ENCODE results near the gene MDH1B. TPM values are rescaled to one million over a fixed set of nuclear protein-coding genes. Genes with fewer than 3 reads are reported as not detected.
"Not testable (repeated sequence)": the region's sequence is repeated elsewhere in the genome, so short reads cannot be mapped to it uniquely, and the experiment has no call there.

MDH1B gene
- 0.40 TPM for polyA plus RNA-seq (2013, experiment 1 of 2)
- polyA plus RNA-seq (2013, experiment 2 of 2): 0.42 TPM

- peak within 1 kb of the TSS in 1 of 2 experiments; percentile 91 for H3K23ac ChIP-seq (ENCODE audit: low read length in 2 of 2)
- H3K36me3 ChIP-seq (ENCODE audit: control insufficient read depth in 1 of 2, insufficient read depth in 2 of 2, low read depth in 1 of 2, low read length in 2 of 2): peaks cover 0 to 36% of the 10 kb centered on the region in 2 experiments
- H2AK5ac ChIP-seq (ENCODE audit: low read length, severe bottlenecking): no peak within 1 kb of the TSS
- H4K91ac ChIP-seq (ENCODE audit: low read length): peak within 1 kb of the TSS; percentile 81
- H2BK120ac ChIP-seq (ENCODE audit: low read depth, low read length): no peak within 1 kb of the TSS
- peak; percentile 98 for DNase-seq
- H3K4me3 ChIP-seq (ENCODE audit: insufficient read depth in 1 of 2, low read depth in 1 of 2, low read length in 2 of 2): peak within 1 kb of the TSS; percentile 74 to 98
- H3K14ac ChIP-seq (ENCODE audit: low read length in 2 of 2): peak within 1 kb of the TSS in 1 of 2 experiments; percentile 81
- H3K79me1 ChIP-seq (replicated peaks; ENCODE audit: low read length, poor library complexity, severe bottlenecking): peaks cover 15% of the 10 kb centered on the region
- peak within 1 kb of the TSS; percentile 92 for H4K8ac ChIP-seq (ENCODE audit: low read length)
- peak within 1 kb of the TSS; percentile 19 for H2BK5ac ChIP-seq (ENCODE audit: low read depth, low read length, poor library complexity, severe bottlenecking)
- WGBS: under 1% methylated on average over 46 of the region's 46 CpGs
- no peak within 1 kb of the TSS for H2BK12ac ChIP-seq (ENCODE audit: low read length in 2 of 2)
- peak within 1 kb of the TSS; percentile 71 for H3K4me2 ChIP-seq (ENCODE audit: low read length, poor library complexity, severe bottlenecking)
- H3K4ac ChIP-seq (ENCODE audit: low read depth in 1 of 2, low read length in 2 of 2): peak within 1 kb of the TSS; percentile 35 to 93
- H3K9ac ChIP-seq (ENCODE audit: low read length): peak within 1 kb of the TSS; percentile 100
- peaks cover 3% of the 10 kb centered on the region for H3K4me1 ChIP-seq (ENCODE audit: control insufficient read depth, insufficient read depth, low read depth, low read length)
- peak within 1 kb of the TSS; percentile 75 to 83 for H3K18ac ChIP-seq (ENCODE audit: low read depth in 1 of 2, low read length in 2 of 2)
- H2BK15ac ChIP-seq (ENCODE audit: low read depth, poor library complexity, severe bottlenecking): peak within 1 kb of the TSS; percentile 95
- peak within 1 kb of the TSS; percentile 89 for H3K27ac ChIP-seq (ENCODE audit: low read length, poor library complexity, severe bottlenecking)
- peaks cover 9 to 10% of the 10 kb centered on the region in 2 experiments for H3K27me3 ChIP-seq (ENCODE audit: control insufficient read depth in 1 of 2, insufficient read depth in 1 of 2, low read length in 2 of 2)
- H3K9me3 ChIP-seq (ENCODE audit: control insufficient read depth, low read length): no peaks in the 10 kb centered on the region
- peak within 1 kb of the TSS; percentile 84 for H2AFZ ChIP-seq (ENCODE audit: low read depth, low read length)
These were observed at the start of gene MDH1B, which contains the start of gene FASTKD2 for GRCh38 chr2:206765242-206766056. TSS of gene MDH1B (minus strand) at chr2:206765328. CDS start at chr2:206765271, 57 bp downstream. TSS of gene FASTKD2 (plus strand) at chr2:206765606. CDS start at chr2:206766694, 1,088 bp downstream.

GRCh38 chr2:206814498-206814897 is 49.4 kb upstream of the MDH1B start:
- Histone ChIP-seq H3K79me1 (replicated peaks; ENCODE audit: low read length, poor library complexity, severe bottlenecking) (no peaks in the 10 kb centered on the region), H4K91ac (ENCODE audit: low read length) (no peak overlapping the region), H2BK15ac (ENCODE audit: low read depth, poor library complexity, severe bottlenecking) (no peak overlapping the region), H3K9ac (ENCODE audit: low read length) (no peak overlapping the region), H3K4me3 (ENCODE audit: insufficient read depth in 1 of 2, low read depth in 1 of 2, low read length in 2 of 2) (no peak overlapping the region), H2AFZ (ENCODE audit: low read depth, low read length) (no peak overlapping the region), H3K4me2 (ENCODE audit: low read length, poor library complexity, severe bottlenecking) (no peak overlapping the region), H2AK5ac (ENCODE audit: low read length, severe bottlenecking) (no peak overlapping the region), H3K27me3 (ENCODE audit: control insufficient read depth in 1 of 2, insufficient read depth in 1 of 2, low read length in 2 of 2) (no peaks in the 10 kb centered on the region), H2BK120ac (ENCODE audit: low read depth, low read length) (no peak overlapping the region), H3K14ac (ENCODE audit: low read length in 2 of 2) (no peak overlapping the region), H3K9me3 (ENCODE audit: control insufficient read depth, low read length) (peaks cover 3% of the 10 kb centered on the region), H4K8ac (ENCODE audit: low read length) (no peak overlapping the region), H2BK12ac (ENCODE audit: low read length in 2 of 2) (no peak overlapping the region), H3K4ac (ENCODE audit: low read depth in 1 of 2, low read length in 2 of 2) (no peak overlapping the region), H2BK5ac (ENCODE audit: low read depth, low read length, poor library complexity, severe bottlenecking) (no peak overlapping the region), H3K27ac (ENCODE audit: low read length, poor library complexity, severe bottlenecking) (no peak overlapping the region), H3K36me3 (ENCODE audit: control insufficient read depth in 1 of 2, insufficient read depth in 2 of 2, low read depth in 1 of 2, low read length in 2 of 2) (peaks cover 0 to 7% of the 10 kb centered on the region in 2 experiments), H3K23ac (ENCODE audit: low read length in 2 of 2) (no peak overlapping the region), H3K18ac (ENCODE audit: low read depth in 1 of 2, low read length in 2 of 2) (no peak overlapping the region), H3K4me1 (ENCODE audit: control insufficient read depth, insufficient read depth, low read depth, low read length) (no peaks in the 10 kb centered on the region)
- no peak for DNase-seq

GRCh38 chr2:206812471-206812870 is 47.3 kb upstream of the MDH1B start:
- not testable (repeated sequence) for H4K8ac ChIP-seq (ENCODE audit: low read length); H2AFZ ChIP-seq (ENCODE audit: low read depth, low read length); H3K9ac ChIP-seq (ENCODE audit: low read length); H3K27me3 ChIP-seq (ENCODE audit: control insufficient read depth in 1 of 2, insufficient read depth in 1 of 2, low read length in 2 of 2); H3K27ac ChIP-seq (ENCODE audit: low read length, poor library complexity, severe bottlenecking); H2BK12ac ChIP-seq (ENCODE audit: low read length in 2 of 2); DNase-seq; H2AK5ac ChIP-seq (ENCODE audit: low read length, severe bottlenecking); H3K36me3 ChIP-seq (ENCODE audit: control insufficient read depth in 1 of 2, insufficient read depth in 2 of 2, low read depth in 1 of 2, low read length in 2 of 2); H3K4me2 ChIP-seq (ENCODE audit: low read length, poor library complexity, severe bottlenecking); H2BK120ac ChIP-seq (ENCODE audit: low read depth, low read length); H3K18ac ChIP-seq (ENCODE audit: low read depth in 1 of 2, low read length in 2 of 2); H2BK15ac ChIP-seq (ENCODE audit: low read depth, poor library complexity, severe bottlenecking); H3K79me1 ChIP-seq (replicated peaks; ENCODE audit: low read length, poor library complexity, severe bottlenecking); H4K91ac ChIP-seq (ENCODE audit: low read length); H3K14ac ChIP-seq (ENCODE audit: low read length in 2 of 2); H3K4me3 ChIP-seq (ENCODE audit: insufficient read depth in 1 of 2, low read depth in 1 of 2, low read length in 2 of 2); H3K9me3 ChIP-seq (ENCODE audit: control insufficient read depth, low read length); H3K4ac ChIP-seq (ENCODE audit: low read depth in 1 of 2, low read length in 2 of 2); H2BK5ac ChIP-seq (ENCODE audit: low read depth, low read length, poor library complexity, severe bottlenecking); H3K4me1 ChIP-seq (ENCODE audit: control insufficient read depth, insufficient read depth, low read depth, low read length); H3K23ac ChIP-seq (ENCODE audit: low read length in 2 of 2)
- 83% methylated on average over 5 of the region's 5 CpGs for WGBS

GRCh38 chr2:206807624-206808023 is 42.5 kb upstream of the MDH1B start:
- not testable (repeated sequence) for H2BK12ac ChIP-seq (ENCODE audit: low read length in 2 of 2); H3K4me3 ChIP-seq (ENCODE audit: insufficient read depth in 1 of 2, low read depth in 1 of 2, low read length in 2 of 2); DNase-seq; H3K4me2 ChIP-seq (ENCODE audit: low read length, poor library complexity, severe bottlenecking); H2BK5ac ChIP-seq (ENCODE audit: low read depth, low read length, poor library complexity, severe bottlenecking); H3K18ac ChIP-seq (ENCODE audit: low read depth in 1 of 2, low read length in 2 of 2); H2AK5ac ChIP-seq (ENCODE audit: low read length, severe bottlenecking); H3K79me1 ChIP-seq (replicated peaks; ENCODE audit: low read length, poor library complexity, severe bottlenecking); H3K9me3 ChIP-seq (ENCODE audit: control insufficient read depth, low read length); H4K8ac ChIP-seq (ENCODE audit: low read length); H3K27me3 ChIP-seq (ENCODE audit: control insufficient read depth in 1 of 2, insufficient read depth in 1 of 2, low read length in 2 of 2); H3K9ac ChIP-seq (ENCODE audit: low read length); H3K27ac ChIP-seq (ENCODE audit: low read length, poor library complexity, severe bottlenecking); H2AFZ ChIP-seq (ENCODE audit: low read depth, low read length); H2BK15ac ChIP-seq (ENCODE audit: low read depth, poor library complexity, severe bottlenecking); H2BK120ac ChIP-seq (ENCODE audit: low read depth, low read length); H4K91ac ChIP-seq (ENCODE audit: low read length); H3K36me3 ChIP-seq (ENCODE audit: control insufficient read depth in 1 of 2, insufficient read depth in 2 of 2, low read depth in 1 of 2, low read length in 2 of 2); H3K4me1 ChIP-seq (ENCODE audit: control insufficient read depth, insufficient read depth, low read depth, low read length); H3K14ac ChIP-seq (ENCODE audit: low read length in 2 of 2); H3K23ac ChIP-seq (ENCODE audit: low read length in 2 of 2); H3K4ac ChIP-seq (ENCODE audit: low read depth in 1 of 2, low read length in 2 of 2)
- 0% methylated on average over 1 of the region's 3 CpGs for WGBS

Data from mesenchymal stem cell (in vitro differentiated cells and primary cell).